GM12878 (cell line): ENCODE data around the gene ZSCAN25.

ENCODE experiments used
- RCOR1 ChIP-seq: conservative IDR thresholded peaks from 2 replicates; pipeline ENCODE4 v1.6.1; 2012; ENCODE audit warnings: low read depth, low read length, improper control_type of control experiment
- TF ChIP-seq, protein P1 (sequence below), 3 experiments: IDR thresholded peaks in 2 of 3; conservative IDR thresholded peaks in 1 of 3; 2 replicates each; pipeline ENCODE4 v1.5.1; 2011; ENCODE audit warnings: low read depth in 3 of 3, low read length in 3 of 3, mild to moderate bottlenecking in 3 of 3, control low read depth in 2 of 3, moderate library complexity in 2 of 3, inconsistent platforms in 1 of 3, mixed read lengths in 1 of 3; ENCODE audit not compliant: control insufficient read depth in 2 of 3, insufficient read depth in 1 of 3; ENCODE audit errors: extremely low read depth in 1 of 3

DNA sequence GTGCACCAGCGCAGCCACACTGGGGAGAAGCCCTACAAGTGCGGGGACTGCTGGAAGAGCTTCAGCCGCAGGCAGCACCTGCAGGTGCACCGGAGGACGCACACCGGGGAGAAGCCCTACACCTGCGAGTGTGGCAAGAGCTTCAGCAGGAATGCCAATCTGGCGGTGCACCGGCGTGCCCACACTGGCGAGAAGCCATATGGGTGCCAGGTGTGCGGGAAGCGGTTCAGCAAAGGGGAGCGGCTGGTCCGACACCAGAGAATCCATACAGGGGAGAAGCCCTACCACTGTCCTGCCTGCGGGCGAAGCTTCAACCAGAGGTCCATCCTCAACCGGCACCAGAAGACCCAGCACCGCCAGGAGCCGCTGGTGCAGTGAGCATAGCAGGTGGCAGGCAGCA, 12.9 kb downstream of the ZSCAN25 start:
- TF ChIP-seq RCOR1, result no peak
- TF ChIP-seq, protein P1, sequence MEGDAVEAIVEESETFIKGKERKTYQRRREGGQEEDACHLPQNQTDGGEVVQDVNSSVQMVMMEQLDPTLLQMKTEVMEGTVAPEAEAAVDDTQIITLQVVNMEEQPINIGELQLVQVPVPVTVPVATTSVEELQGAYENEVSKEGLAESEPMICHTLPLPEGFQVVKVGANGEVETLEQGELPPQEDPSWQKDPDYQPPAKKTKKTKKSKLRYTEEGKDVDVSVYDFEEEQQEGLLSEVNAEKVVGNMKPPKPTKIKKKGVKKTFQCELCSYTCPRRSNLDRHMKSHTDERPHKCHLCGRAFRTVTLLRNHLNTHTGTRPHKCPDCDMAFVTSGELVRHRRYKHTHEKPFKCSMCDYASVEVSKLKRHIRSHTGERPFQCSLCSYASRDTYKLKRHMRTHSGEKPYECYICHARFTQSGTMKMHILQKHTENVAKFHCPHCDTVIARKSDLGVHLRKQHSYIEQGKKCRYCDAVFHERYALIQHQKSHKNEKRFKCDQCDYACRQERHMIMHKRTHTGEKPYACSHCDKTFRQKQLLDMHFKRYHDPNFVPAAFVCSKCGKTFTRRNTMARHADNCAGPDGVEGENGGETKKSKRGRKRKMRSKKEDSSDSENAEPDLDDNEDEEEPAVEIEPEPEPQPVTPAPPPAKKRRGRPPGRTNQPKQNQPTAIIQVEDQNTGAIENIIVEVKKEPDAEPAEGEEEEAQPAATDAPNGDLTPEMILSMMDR (IDR thresholded peaks at IDR 0.05 in 2 of 3, conservative IDR thresholded peaks at IDR 0.05 in 1 of 3; ENCODE audit: control insufficient read depth in 2 of 3, extremely low read depth in 1 of 3, insufficient read depth in 1 of 3, low read depth in 3 of 3, low read length in 3 of 3), result no peak
